T-helper 9 cell (primary cell): ENCODE data around the gene AIM2.
A peak's percentile ranks its signal among the peaks of the same experiment; 100 is the strongest.

Experiments
- DNase-seq: peaks from one replicate; pipeline ENCODE4 v3.0.0-alpha.2; 2020

The AIM2 gene

DNA sequence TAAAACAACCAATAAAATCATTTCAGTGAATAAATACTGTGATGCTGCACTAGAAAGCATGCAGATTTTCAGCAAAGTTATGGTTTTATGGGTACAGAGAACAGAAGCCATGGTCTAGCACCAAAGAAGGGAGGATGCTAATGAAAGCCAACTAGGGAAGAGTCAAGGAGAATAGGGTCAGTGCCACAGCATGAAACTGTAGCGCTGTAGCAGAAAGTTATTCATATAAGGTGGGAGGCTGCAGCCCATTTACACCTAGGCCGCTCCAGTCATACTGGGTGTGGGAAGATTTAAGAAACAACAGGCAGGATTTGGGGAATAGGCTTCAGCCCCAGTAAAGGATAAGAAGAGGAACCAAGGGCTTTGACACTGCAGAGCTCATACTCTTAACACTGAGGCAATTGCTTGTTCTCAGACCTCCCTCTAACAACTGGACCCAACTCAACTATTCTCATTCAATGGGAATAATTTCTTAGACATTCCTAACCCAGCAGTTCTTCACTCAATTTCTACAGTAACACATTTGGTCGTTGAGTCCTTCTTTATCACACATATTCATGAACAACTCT lies 62.5 kb downstream of the AIM2 start:
- DNase-seq = no peak

DNA sequence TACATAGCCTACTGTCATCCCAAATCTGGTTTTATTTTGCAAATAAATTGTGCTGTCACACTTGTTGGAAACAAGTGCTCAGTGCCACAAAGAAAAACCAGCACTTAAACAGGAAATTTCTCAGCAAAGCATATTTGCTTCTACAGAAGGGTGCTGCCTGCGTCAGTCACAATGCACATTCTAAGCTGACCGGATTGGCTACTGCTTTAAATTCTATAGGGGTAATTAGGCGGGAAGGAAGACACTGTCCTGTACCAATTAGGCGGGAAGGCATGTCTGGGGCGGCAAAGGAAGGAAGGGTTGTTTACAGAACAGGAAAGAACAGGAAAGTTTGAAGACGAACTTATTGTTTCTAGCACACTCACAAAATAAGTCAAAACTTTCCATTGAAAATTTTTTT lies 64.1 kb downstream of the AIM2 start:
- peak; percentile 12 for DNase-seq
